ENCODE measurements around the gene PSME1. TPM values are rescaled to one million over a fixed set of nuclear protein-coding genes. Genes with fewer than 3 reads are reported as not detected.

PSME1 gene
- polyA plus RNA-seq, 1 experiment: 80.0 TPM

DNA sequence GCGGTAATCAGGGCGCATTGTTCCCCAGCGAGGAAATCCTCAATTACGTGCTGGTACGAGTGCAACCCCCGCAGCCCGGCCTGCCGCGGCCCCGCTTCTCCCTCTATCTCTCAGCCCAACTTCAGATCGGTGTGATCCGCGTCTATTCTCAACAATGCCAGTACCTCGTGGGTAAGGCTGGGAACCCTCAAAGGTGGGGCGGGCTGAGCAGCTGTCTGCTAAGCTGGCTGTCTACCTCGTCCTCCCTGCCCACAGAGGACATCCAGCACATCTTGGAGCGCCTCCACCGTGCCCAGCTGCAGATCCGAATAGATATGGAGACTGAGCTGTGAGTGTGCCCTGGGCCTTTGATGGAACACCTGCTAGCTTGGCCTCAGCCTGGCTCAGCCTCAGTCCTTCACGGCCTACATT, 36.9 kb downstream of the PSME1 start:
- CTCF ChIA-PET: interaction anchor here (2.0 kb wide), 1 partner anchor 12 kb away, joined by 8 read pairs; the partner anchor contains the start of gene IRF9
- no peak for DNase-seq (ENCODE audit: low read depth, low spot score)
- Histone ChIP-seq H3K9me3 (ENCODE audit: control insufficient read depth, insufficient read depth, low read length) (no peaks in the 10 kb centered on the region; the same call in 1 of the 2 replicates), H3K27ac (ENCODE audit: low read depth, low read length) (no peak overlapping the region), H3K4me3 (ENCODE audit: low read depth, low read length) (no peak overlapping the region), H3K27me3 (ENCODE audit: control insufficient read depth, insufficient read depth, low read length) (no peaks in the 10 kb centered on the region)
- TF ChIP-seq, protein P1, sequence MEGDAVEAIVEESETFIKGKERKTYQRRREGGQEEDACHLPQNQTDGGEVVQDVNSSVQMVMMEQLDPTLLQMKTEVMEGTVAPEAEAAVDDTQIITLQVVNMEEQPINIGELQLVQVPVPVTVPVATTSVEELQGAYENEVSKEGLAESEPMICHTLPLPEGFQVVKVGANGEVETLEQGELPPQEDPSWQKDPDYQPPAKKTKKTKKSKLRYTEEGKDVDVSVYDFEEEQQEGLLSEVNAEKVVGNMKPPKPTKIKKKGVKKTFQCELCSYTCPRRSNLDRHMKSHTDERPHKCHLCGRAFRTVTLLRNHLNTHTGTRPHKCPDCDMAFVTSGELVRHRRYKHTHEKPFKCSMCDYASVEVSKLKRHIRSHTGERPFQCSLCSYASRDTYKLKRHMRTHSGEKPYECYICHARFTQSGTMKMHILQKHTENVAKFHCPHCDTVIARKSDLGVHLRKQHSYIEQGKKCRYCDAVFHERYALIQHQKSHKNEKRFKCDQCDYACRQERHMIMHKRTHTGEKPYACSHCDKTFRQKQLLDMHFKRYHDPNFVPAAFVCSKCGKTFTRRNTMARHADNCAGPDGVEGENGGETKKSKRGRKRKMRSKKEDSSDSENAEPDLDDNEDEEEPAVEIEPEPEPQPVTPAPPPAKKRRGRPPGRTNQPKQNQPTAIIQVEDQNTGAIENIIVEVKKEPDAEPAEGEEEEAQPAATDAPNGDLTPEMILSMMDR (IDR thresholded peaks at IDR 0.05; ENCODE audit: low read depth, low read length): no peak
- POLR2A ChIA-PET: no interaction called here

DNA sequence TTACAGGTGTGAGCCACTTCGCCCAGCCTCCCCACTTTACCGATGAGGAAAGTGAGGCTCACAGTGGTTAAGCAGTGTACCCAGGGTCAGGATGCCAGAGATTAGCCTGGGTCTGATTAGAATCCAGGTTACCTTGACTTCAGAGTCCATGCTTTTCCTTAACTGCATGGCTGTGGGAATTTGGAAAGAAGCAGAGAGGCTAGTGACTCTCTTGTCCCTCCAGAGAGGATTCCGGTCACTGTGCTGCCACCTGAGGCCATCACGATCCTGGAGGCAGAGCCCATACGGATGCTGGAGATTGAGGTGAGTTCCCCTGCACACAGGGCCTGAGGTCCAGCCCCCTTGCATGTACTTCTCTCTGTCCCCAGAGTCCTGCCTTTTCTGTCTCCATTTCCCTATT, 40.6 kb downstream of the PSME1 start:
- Histone ChIP-seq H3K27me3 (ENCODE audit: control insufficient read depth, insufficient read depth, low read length) (no peaks in the 10 kb centered on the region), H3K9me3 (ENCODE audit: control insufficient read depth, insufficient read depth, low read length) (no peaks in the 10 kb centered on the region; the same call in 1 of the 2 replicates), H3K27ac (ENCODE audit: low read depth, low read length) (no peak overlapping the region), H3K4me3 (ENCODE audit: low read depth, low read length) (no peak overlapping the region)
- POLR2A ChIA-PET: interaction anchor here (0.7 to 1.1 kb wide), 2 partner anchors 9 to 16 kb away, joined by 3 read pairs; partner anchors contain the start of gene IRF9
- CTCF ChIA-PET: no interaction called here
- TF ChIP-seq, protein P1 (IDR thresholded peaks at IDR 0.05; ENCODE audit: low read depth, low read length): no peak
- DNase-seq (ENCODE audit: low read depth, low spot score): no peak

DNA sequence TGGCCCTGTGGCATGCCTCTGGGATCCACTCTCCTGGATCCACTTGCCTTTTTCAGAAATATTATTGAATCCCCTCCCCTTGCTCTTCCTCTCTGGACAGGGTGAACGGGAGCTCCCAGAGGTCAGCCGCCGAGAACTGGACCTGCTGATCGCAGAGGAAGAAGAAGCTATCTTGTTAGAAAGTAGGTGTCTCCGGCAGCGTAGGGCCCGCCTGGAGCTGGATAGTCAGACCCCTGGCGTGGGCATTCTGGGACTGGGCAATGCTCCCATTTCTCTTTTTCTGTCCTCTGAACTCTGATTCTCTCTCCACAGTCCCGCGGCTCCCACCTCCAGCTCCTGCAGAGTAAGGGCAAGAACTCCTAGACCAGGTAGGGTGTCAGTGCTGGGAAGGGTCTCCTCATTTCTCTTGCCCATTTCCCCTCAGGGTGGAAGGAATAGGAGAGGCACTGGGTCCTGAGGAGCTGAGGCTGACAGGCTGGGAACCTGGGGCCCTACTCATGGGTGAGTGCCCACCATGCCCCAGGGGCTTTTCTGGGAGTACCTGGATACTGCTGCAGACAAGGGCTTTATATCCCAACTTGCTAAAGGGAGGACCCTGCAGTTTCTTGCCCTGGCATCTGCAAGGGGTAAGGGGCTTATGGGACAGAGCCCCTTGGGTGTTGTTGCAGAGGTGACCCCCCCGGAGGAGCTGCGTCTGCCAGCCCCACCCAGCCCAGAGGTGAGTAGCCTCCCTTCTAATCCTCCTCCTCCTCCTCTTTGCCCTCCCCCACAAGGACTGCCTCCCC, 41.2 kb downstream of the PSME1 start:
- Histone ChIP-seq H3K9me3 (ENCODE audit: control insufficient read depth, insufficient read depth, low read length) (no peaks in the 10 kb centered on the region; the same call in 1 of the 2 replicates), H3K4me3 (ENCODE audit: low read depth, low read length) (no peak overlapping the region), H3K27me3 (ENCODE audit: control insufficient read depth, insufficient read depth, low read length) (no peaks in the 10 kb centered on the region), H3K27ac (ENCODE audit: low read depth, low read length) (no peak overlapping the region)
- TF ChIP-seq, protein P1 (IDR thresholded peaks at IDR 0.05; ENCODE audit: low read depth, low read length): no peak
- DNase-seq (ENCODE audit: low read depth, low spot score): no peak
- POLR2A ChIA-PET: interaction anchor here (0.7 to 1.1 kb wide), 2 partner anchors 16 to 36 kb away, joined by 3 read pairs; partner anchors contain the start of genes EMC9 and IRF9
- CTCF ChIA-PET: no interaction called here

DNA sequence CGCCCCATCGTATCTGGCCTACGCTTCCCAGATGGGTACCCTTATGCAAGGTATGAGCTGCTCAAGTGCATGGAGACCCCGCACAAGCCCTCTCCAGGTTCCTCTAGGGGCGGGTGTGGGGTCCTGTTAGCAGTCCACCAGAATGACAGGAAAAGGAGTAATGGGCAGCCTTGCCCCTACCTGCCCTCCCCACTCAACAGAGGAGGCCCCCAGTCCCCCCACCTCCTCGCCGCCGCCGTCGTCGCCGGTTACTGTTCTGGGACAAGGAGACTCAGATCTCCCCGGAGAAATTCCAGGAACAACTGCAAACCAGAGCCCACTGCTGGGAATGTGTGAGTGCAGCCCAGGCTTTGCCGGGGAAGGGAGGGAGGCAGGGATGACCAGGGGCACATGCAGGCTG, 41.9 kb downstream of the PSME1 start:
- ChIA-PET CTCF (no interaction called here), POLR2A (interaction anchor here (0.7 to 1.1 kb wide), 2 partner anchors 17 to 37 kb away, joined by 3 read pairs; partner anchors contain the start of genes EMC9 and IRF9)
- H3K4me3 ChIP-seq (ENCODE audit: low read depth, low read length): no peak overlapping the region

More for the DNA sequence above, 41.9 kb downstream of the PSME1 start:
- Histone ChIP-seq H3K9me3 (ENCODE audit: control insufficient read depth, insufficient read depth, low read length) (no peaks in the 10 kb centered on the region), H3K27me3 (ENCODE audit: control insufficient read depth, insufficient read depth, low read length) (no peaks in the 10 kb centered on the region), H3K27ac (ENCODE audit: low read depth, low read length) (no peak overlapping the region)
- no peak for DNase-seq (ENCODE audit: low read depth, low spot score)
- TF ChIP-seq, protein P1 (IDR thresholded peaks at IDR 0.05; ENCODE audit: low read depth, low read length): no peak
